Ascending aorta (tissue), 2 donors: Measurements from ENCODE around the gene LHPP. TPM values are rescaled to one million over a fixed set of nuclear protein-coding genes. Genes with fewer than 3 reads are reported as not detected.

Source experiments
- DNase-seq, 2 donors: peaks; one replicate each; pipeline ENCODE4 v3.0.0-alpha.2; 2019; ENCODE audit warnings: low spot score in 2 of 2
- H3K27ac ChIP-seq, 2 donors: fragments of 200-600 bp; sonication (generic); one replicate each; pipeline ENCODE4 v1.5.1; 2016 to 2017; ENCODE audit warnings: mild to moderate bottlenecking in 1 of 2
- H3K27me3 ChIP-seq: fragments of 200-600 bp; sonication (generic); one replicate; pipeline ENCODE4 v1.5.1; 2017
- H3K36me3 ChIP-seq, 2 donors: fragments of 200-600 bp; sonication (generic); one replicate each; pipeline ENCODE4 v1.5.1; 2016
- H3K4me1 ChIP-seq, 2 donors: fragments of 200-600 bp; sonication (generic); one replicate each; pipeline ENCODE4 v1.5.1; 2016 to 2017; ENCODE audit warnings: mild to moderate bottlenecking in 1 of 2
- H3K4me3 ChIP-seq, 2 donors: fragments of 200-600 bp; sonication (generic); one replicate each; pipeline ENCODE4 v1.5.1; 2016 to 2017; ENCODE audit warnings: mild to moderate bottlenecking in 1 of 2
- H3K9me3 ChIP-seq, 2 donors: fragments of 200-600 bp; sonication (generic); one replicate each; pipeline ENCODE4 v1.5.1; 2016
- CTCF ChIP-seq, 3 experiments: fragments of 200-600 bp in 2 of 3; fragments of 450-650 bp in 1 of 3; sonication (generic) in 2 of 3; IDR thresholded peaks; one replicate each; pipeline ENCODE4 v1.5.1; 2016 to 2019; ENCODE audit warnings: antibody characterized with exemption in 3 of 3, mild to moderate bottlenecking in 1 of 3, moderate library complexity in 1 of 3
- intact Hi-C: fragments of 100-400 bp; cut with DNase I; formaldehyde crosslinking; loops from one replicate; pipeline ENCODE4 v1.15.1; 2023
- total RNA-seq: library from RNA; depleted of rRNA; stranded (reverse); fragments of >200 nt; gene quantifications from one replicate; pipeline ENCODE4 v1.1.0, GENCODE V29; 2016

LHPP gene
- total RNA-seq, 1 donor from 2014 or later, result 5.1 TPM

- H3K4me1 ChIP-seq, result no peaks in the 10 kb centered on the region
- H3K27ac ChIP-seq, result no peak overlapping the region
- intact Hi-C loops, result no loop called here
- H3K27me3 ChIP-seq, result no peaks in the 10 kb centered on the region
- no peaks in the 10 kb centered on the region for H3K9me3 ChIP-seq
- H3K4me3 ChIP-seq, result no peak overlapping the region
- no peak for DNase-seq
- no peaks in the 10 kb centered on the region for H3K36me3 ChIP-seq
- TF ChIP-seq CTCF (IDR thresholded peaks at IDR 0.05), result no peak
These were observed 115.2 kb downstream of the LHPP start for GRCh38 chr10:124576526-124577420.

GRCh38 chr10:124577651-124578050 is 116.0 kb downstream of the LHPP start:
- intact Hi-C loops, result no loop called here
- no peak for TF ChIP-seq CTCF (IDR thresholded peaks at IDR 0.05)
- DNase-seq, result no peak
- Histone ChIP-seq H3K4me1 (no peaks in the 10 kb centered on the region), H3K27me3 (no peaks in the 10 kb centered on the region), H3K9me3 (no peaks in the 10 kb centered on the region), H3K27ac (no peak overlapping the region), H3K4me3 (no peak overlapping the region), H3K36me3 (no peaks in the 10 kb centered on the region)

GRCh38 chr10:124578231-124579010 is 116.8 kb downstream of the LHPP start:
- H3K4me3 ChIP-seq, result peak overlapping the region in 1 of 2 donors; percentile 24
- intact Hi-C loops, result no loop called here
- no peaks in the 10 kb centered on the region for H3K4me1 ChIP-seq
- TF ChIP-seq CTCF (IDR thresholded peaks at IDR 0.05), result no peak
- no peak for DNase-seq
- peak overlapping the region in 1 of 2 donors; percentile 31 for H3K27ac ChIP-seq
- no peaks in the 10 kb centered on the region for H3K27me3 ChIP-seq
- no peaks in the 10 kb centered on the region for H3K9me3 ChIP-seq
- H3K36me3 ChIP-seq, result no peaks in the 10 kb centered on the region

- Histone ChIP-seq H3K36me3 (no peaks in the 10 kb centered on the region), H3K27ac (peak overlapping the region in 1 of 2 donors; percentile 31), H3K27me3 (no peaks in the 10 kb centered on the region), H3K4me1 (no peaks in the 10 kb centered on the region), H3K9me3 (no peaks in the 10 kb centered on the region), H3K4me3 (peak overlapping the region in 1 of 2 donors; percentile 24)
- no peak for TF ChIP-seq CTCF (IDR thresholded peaks at IDR 0.05)
- DNase-seq, result no peak
- intact Hi-C loops, result no loop called here
These were observed 117.4 kb downstream of the LHPP start for GRCh38 chr10:124579011-124579399.

GRCh38 chr10:124586142-124586541 is 124.5 kb downstream of the LHPP start:
- DNase-seq, result no peak
- Histone ChIP-seq H3K27me3 (no peaks in the 10 kb centered on the region), H3K9me3 (no peaks in the 10 kb centered on the region), H3K4me1 (peaks cover 0 to 20% of the 10 kb centered on the region in 2 donors), H3K4me3 (no peak overlapping the region), H3K27ac (no peak overlapping the region), H3K36me3 (no peaks in the 10 kb centered on the region)
- no peak for TF ChIP-seq CTCF (IDR thresholded peaks at IDR 0.05)
- intact Hi-C loops, result no loop called here
